Myocyte (in vitro differentiated cells): ENCODE data around the gene TTC7B. TPM values are rescaled to one million over a fixed set of nuclear protein-coding genes. Genes with fewer than 3 reads are reported as not detected.

Experiments used
- DNase-seq: peaks from one replicate; pipeline ENCODE4 v3.0.0-alpha.2; 2012; ENCODE audit warnings: low read depth
- total RNA-seq: library from RNA; depleted of rRNA; stranded (reverse); fragments of >200 nt; gene quantifications from 2 replicates; pipeline ENCODE4 v1.2.3, GENCODE V29; 2014

Gene TTC7B
- total RNA-seq, 1 donor from 2014 or later = 40.6 TPM

DNA sequence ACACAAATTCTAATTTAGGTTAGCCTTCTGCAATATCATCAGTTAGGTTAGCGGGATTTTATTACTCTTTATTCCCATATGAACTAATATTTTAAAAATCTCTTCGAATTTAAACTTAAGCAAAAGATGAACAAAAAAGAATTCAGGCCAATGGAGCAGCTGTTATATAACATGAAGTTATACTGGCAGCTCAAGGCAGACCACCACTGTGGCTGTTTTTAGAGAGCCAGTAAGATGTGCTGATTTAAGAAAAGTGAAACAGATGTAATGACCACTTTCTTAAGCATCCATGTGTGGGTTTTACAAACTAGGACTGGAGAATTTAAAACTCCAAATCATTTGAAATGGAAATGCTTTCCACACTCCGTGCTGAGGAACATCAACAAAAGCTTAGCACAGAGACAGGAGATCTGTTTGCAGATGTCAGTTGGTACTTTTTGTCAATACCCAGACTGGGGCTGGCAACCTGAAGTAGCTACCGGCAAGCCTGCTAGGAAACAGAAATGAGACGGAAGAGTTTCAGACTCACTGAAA is 164.9 kb downstream of the TTC7B start:
- peak; percentile 63 for DNase-seq

DNA sequence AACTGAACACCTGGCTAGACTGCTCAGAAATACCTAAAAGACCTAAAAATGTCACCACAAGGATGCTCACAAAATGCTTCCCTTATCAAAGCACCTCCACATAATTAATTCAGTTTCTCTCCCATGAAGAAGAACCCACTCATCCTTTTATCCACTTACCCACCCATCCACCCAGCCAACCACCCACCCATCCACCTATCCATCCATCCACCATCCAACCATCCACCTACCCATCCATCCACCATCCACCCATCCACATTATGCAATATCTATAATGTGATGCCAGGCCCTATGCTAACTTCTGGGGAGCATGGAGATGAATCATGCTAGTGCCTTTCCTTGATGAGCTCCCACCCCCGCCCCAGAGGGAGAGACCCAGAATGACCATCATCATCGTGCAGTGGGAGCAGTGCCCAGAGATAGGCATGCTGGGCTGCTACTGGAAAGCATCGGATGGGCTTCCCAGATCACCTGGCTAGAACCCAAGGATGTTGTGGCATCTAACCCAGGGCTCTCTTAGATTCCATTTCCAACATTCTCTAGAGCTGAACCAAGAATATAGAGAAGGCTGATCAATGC is 166.6 kb downstream of the TTC7B start:
- DNase-seq = peak; percentile 81

DNA sequence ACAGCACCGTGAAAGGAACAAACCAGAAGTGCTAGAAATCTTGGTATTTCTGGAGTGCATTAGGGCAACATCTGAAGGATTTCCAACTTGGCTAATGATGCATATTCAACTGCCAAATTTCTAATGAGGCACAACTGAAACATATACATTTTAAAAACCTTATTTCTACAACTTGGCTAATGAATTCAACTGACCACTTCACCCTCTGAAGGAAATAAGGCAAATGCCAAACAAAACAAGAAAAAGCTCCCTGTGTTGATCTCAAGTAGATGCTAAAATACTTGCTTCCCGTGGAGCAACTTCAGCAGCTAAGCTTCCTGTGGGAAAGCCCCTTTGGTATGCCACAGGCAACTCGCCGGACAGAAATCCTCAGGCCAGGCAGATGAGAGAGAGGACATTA is 167.1 kb downstream of the TTC7B start:
- DNase-seq = peak; percentile 57

DNA sequence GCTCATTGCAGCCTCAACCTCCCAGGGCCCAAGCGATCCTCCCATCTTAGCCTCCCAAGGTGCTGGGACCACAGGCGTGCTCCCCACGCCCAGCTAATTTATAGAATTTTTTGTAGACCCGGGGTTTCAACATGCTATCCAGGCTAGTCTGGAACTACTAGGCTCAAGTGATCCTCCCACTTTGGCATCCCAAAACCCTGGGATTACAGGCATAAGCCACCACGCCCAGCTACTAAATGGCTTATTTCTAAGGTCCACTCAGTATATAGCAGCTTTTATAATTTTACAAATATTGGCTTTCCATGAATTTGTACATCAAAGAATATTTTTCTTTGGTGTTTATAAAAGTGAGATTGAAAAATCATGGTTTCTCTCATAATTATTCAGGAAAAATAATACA is 167.8 kb downstream of the TTC7B start:
- DNase-seq = no peak

DNA sequence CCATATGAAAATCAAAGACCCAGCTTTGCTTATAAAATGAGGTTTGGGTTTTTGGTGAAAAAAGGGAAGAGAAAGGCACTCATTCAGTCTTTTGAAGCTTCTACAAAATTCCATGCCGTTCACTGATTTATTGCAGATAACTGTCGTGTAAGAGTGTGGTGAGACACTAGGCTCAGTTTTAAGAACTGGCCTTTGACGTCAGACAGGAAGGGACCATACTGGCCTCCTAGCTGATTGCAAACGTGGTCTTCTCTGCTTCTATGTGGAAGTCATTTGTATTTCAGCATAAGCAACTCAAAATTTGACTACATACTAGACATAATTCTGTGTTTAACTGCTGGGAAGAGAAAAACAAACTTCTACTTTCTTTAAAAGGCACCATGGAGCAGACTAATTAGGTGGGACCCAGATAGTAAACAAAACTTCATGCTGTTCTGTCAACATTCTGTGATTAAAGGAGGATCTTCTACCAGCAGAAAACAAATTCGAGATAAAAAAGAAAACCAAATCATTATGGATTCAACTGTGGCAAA is 168.7 kb downstream of the TTC7B start:
- no peak for DNase-seq

DNA sequence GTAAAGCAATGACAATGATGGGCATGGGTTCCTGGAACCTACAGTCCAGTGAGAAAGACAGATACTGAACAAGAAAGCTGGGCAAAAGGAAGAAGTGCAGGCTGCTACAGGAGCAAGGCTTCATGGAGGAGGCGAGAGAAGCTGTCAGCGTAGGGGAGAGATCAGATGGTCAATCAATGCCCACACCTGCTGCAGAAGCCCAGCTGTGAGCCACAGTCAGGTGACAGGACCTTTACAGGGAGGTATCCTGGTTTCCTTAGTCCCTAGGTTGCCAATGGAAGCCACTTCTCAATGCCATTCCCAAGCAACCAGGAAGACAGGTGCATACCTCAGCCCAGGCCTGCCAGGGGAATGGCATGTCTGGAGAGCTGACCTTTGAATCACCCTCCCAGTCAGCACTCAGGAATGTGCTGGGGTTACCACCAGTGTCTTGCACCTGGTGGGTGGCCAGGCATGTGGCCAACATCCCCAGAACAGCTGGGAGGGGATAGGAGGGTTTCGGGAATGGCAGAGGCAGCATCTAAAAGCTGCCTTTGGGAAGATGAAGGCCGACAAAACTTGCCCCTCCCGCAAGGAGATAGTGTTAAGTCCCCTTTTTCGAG is 170.3 kb downstream of the TTC7B start:
- peak; percentile 99 for DNase-seq

DNA sequence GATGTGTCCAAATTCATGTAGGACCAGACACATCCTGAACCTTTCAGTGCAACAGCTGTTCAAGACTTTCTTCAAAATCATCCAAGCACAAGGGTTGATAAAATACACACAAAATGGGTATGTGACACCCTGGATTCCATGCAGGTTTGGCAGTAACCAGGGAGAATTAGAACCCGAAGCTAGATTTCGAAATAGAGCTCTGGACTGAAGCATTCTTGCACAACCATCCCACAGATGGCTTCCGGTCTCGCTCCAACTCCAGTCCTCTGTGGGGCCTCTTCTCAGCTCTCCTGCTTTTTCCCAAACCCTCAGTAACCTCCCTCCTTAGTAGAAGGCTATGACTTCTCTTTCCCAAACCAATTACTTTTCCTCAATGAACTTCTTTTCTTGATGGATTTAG is 171.3 kb downstream of the TTC7B start:
- DNase-seq = peak; percentile 64

DNA sequence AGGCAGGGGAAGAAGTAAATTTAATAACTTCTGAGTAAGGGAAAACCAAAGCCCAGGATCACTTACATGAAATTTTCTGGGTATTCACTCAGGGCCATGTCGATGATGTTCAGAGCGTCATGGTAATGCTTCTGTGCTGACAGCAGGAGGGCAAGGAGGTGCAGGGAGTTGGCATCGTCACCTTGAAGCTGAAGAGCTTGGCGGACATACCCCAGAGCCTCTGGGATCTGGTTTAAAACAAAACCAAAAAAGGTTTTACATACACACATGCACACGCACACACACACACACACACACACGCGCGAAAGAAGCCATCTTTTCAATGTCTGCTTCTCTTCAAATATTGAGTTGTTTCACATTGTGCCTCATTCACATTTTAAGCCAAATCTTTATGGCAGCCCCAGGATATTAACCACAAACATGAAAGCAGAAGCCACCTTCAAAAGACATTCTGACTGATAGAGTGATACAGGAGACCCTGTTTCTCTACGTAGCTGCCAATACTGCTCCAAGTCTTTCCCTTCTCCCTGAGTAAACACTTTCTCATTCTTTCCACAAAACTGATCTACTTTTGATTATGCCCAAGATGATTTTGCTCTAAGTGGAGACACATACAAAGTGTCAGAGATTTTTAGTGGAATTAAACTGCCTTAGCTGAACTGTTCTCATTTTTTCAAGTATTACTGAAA is 172.1 kb downstream of the TTC7B start:
- DNase-seq = no peak

DNA sequence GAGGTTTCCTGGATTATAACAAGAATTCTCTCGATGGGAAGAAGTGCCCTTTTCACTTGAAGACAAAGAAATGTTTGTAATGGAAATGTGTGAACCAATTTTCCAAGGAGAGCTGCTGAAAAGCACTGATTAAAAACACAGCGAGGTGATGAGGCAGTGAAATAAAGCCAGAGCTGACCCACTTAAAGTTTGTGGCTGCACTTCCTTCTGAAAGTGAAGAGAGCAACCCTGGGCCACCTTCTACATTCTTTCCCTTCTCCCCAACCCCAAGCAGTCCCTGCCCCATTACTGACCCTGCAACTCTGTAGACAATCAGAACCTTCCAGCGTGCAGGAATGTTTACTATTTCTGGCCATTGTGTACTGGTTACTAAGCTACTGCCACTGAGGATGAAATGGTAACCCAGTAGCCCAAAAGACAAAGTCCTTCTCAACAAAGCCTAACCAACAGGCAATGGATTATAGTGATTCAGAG is 173.9 kb downstream of the TTC7B start:
- peak; percentile 70 for DNase-seq

DNA sequence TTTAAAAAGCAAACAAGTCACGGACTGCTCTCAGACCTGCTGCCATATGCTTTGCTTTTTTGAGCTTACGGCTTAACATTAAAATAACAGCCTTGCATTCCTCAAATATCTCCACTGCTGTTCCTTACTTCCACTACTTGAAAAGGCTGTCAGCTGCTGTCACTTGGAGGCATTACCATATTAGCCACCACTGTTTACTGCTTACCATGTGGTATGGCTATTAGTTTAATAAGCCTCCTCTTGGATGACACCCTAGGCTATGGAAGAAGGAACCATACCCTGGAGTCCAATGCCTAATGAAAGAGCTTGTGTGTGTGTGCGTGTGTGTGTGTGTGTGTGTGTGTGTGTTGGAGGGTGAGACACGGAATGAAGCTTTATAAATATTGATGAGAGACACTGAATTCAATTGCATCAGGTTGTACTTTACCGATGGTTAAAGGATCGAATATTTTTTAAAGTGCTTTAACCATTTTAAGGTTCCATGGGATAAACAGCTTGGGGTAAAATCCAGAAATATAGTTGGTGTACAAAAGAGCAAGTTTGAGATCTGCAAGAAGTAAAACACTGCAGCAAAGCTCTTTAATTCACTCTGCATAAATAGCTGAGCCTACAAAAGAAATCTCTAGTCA is 174.5 kb downstream of the TTC7B start:
- DNase-seq = peak; percentile 79

DNA sequence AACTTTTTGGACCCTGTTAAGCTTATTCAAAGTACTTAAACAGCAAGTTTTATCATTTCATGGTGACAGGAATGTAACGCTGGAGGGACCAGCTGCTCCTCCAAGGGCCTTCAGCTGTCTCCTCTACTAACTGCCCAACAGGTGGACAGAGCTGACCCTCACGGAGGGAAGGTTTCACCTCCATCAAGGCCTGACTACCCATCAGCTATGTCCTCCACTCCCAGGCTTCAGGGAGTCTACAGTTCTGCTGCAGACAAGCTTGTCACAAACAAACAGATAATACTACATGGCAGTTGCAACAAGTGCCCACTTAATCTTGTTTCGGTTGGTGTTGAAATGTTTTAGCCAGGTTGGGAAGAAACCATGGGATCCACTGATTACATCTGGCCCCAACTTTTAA is 175.1 kb downstream of the TTC7B start:
- DNase-seq = peak; percentile 87

DNA sequence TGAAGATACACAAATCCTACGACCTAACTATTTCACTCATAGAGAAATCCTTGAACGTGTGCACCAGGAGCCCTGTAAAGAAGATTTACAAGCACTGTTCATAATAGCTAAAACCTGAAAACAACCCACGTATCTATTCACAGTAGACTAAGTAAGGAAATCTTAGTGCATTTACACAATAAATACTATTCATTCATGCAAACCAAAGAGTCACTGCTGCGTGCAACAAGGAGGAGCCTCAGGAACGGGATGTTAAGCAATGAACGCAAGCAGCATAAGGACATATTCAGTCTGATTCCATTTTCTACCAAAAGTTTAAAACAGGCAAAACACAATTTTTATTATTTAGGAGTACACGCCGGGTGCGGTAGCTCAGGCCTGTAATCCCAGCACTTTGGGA is 176.6 kb downstream of the TTC7B start:
- DNase-seq = no peak

DNA sequence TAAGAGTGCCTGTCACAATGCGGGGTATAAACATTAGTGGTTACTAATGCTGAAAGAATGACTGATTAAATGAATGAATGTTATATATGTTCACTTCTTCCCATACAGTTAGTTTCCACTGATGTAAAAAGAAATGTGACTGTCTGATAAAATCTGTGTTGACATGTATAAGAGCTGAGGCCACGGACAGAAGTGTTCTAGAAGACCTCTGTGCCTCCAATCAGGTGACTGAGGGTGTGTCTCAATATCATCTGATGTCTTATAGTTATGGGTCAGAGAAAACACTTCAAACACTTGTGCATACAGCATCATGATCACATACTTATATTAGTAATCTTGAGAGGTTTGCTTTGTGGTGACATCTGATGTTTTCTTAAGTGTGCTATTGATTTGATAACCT is 183.4 kb downstream of the TTC7B start:
- DNase-seq = no peak

DNA sequence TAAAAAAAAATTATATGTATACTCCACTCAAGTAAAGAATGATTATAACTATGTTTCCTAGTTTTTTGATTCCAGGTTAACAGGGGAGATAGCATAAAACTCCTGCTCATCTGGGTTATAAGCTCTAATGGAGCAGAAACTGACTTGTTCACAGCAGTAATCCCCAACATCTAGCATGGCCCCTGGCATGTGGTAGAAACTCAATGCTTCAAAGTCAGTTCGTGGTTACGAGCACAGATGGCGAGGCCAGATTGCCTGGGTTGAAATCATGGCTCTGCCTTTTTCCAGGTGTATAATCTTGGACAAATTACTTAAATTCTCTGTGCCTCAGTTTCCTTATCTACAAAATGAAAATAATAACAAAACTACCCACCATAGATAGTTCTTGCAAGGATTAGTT is 183.8 kb downstream of the TTC7B start:
- peak; percentile 75 for DNase-seq

DNA sequence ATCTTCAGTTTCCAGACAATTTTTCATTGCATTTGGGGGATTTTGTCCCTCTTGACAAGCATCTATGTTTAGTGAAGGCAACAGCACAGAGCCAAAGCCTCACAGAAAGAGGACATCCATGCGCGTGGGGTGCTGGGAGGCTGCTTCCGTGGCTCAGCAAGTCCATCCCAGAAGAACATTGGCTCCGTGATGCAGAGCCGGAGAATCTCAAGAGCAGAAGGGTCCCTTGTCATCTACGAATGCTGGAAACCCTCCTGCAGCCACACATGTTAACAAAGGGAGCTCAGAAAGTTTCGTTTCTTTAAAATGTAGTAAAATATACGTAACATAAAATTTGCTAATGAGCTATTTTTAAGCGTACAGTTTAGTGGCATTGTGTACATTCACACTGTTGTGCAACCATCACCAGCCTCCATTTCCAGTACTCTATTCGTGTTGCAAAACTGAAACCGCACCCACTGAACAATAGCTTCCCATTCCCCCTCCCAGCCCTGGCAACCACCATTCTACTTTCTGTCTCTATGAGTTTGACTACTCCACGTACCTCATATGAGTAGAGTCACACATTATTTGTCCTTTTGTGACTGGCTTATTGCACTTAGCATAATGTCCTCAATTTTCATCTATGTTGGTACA is 185.9 kb downstream of the TTC7B start:
- DNase-seq = no peak

DNA sequence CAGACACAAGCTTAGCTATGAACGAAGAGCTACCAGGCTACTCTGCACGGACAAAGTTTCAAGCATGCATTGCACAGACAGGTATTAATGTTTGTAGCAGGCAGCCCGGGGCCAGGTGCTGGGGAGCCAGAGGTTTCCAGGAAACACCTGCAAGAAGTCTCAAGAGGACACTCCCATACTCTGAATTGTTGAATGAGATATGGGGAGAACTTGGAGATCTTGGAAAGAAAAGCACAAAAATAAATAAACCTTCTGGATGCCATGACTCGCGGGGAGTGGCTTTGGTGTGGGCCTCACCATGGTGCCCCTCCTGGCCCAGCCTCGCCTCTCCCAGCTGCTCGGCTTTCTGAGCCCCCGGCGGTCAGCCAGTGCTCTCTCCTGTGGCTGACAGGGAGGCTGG is 186.8 kb downstream of the TTC7B start:
- peak; percentile 39 for DNase-seq

DNA sequence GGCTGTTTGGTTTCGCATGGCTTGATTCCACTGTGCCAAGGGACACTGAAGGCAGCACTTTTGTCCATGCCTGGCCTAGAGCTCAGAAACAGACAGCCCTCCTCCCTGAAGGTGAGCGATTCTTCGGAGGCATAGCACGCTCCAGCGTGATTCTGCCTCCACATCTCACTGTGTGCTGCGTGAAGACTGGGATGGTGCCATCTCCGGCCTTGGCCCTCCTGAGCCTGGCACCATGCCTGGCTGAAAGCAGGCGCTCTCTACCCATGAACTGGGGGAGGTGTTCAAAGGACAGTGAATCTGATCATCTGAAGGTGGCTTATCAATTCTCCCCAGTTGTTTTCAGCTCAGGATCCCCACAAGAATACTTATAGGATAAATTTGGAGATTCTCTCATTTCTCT is 187.4 kb downstream of the TTC7B start:
- DNase-seq = no peak

DNA sequence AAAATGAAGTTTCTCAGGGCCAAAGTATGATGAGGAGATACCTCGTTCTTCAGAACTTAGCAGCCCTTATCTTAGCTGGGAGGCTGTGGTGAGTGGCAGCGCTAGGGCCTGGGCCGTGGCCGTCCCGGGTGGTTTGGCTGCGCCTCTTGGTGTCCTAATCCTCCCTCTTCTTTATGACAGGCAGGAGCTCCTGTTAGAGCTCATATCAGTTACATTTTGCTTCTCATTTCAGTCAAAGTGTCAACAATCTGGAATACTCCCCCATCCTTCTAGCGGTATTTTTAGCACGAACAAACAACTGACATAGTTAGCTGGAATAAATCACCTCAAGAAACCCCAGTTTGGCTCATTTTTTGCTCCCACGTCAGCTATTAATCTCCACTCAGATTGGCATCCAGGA is 188.8 kb downstream of the TTC7B start:
- DNase-seq = peak; percentile 88

DNA sequence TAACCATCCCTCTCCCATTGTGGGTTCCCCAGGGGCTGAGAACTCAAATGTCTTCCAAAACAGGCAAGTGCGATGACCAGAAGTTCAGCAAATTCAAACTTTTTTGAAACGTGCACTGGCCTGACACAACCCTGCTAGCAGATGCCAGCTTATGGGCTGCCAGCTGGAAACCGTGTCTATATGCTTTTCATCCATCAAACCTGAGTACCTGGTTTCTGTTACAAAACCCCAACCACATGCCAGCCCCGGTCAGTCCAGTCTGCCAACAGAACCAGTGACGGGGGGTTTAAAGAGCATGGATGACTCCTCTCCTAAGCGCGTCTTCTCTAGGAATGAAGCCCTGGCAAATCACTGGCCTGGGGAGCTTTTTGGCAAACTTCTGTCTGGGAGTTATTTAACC is 189.7 kb downstream of the TTC7B start:
- DNase-seq = no peak

DNA sequence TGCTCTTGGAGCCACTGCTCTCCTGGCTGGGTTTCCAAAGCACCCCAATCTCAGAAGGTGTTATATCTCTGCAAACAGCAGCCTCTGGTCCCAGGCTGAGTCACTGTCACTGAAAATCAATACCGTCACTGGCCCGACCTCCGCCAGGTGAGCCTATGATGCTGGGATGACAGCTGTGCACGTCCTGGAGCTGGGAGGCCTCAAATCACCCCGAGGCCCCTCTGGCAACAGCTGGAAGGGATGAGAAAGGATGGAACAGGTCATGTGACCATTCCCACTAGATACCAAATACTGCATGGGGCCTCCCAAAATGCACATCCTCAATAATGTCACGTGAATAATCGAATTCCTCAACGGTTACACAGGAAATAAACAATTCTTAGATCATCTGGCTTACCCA is 190.8 kb downstream of the TTC7B start:
- no peak for DNase-seq

DNA sequence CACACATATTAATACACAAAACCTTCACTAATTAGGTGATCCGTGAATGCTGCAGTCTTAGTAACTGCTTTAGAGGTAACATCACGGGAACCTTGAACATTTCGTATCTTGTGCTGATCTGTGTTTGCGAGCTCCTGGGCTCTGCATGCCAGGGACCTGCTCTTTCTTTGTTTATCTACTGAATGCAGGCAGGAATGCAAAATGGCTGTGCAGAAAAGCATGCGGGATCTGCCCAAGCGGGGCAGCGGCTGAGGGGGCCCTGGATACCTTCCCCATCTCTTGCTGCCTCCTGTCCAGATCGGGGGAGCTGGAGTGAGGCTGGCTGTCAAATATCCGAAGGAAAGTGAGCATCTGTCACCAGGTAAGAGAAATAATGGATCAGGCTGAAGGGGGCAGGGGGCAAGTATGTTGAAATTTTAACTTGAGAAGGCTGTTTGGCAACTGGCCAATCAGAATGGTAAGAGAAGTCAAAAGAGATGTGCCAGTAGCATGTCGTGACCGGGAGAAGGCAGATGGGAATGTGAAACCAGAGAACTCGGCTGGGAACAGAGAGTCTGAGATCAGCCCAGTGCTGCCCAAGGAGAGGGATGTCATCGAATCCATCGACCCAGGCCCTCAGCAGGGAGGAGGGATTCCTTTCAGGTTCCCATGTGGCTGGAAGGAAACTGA is 191.4 kb downstream of the TTC7B start:
- DNase-seq = peak; percentile 69
